ENCODE data around the gene STIMATE.

- TF ChIP-seq, protein P1, sequence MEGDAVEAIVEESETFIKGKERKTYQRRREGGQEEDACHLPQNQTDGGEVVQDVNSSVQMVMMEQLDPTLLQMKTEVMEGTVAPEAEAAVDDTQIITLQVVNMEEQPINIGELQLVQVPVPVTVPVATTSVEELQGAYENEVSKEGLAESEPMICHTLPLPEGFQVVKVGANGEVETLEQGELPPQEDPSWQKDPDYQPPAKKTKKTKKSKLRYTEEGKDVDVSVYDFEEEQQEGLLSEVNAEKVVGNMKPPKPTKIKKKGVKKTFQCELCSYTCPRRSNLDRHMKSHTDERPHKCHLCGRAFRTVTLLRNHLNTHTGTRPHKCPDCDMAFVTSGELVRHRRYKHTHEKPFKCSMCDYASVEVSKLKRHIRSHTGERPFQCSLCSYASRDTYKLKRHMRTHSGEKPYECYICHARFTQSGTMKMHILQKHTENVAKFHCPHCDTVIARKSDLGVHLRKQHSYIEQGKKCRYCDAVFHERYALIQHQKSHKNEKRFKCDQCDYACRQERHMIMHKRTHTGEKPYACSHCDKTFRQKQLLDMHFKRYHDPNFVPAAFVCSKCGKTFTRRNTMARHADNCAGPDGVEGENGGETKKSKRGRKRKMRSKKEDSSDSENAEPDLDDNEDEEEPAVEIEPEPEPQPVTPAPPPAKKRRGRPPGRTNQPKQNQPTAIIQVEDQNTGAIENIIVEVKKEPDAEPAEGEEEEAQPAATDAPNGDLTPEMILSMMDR (IDR thresholded peaks at IDR 0.05), result no peak
- no peak for TF ChIP-seq POLR2A (IDR thresholded peaks at IDR 0.05)
Observed at GRCh38 chr3:52895418-52895817, 1.9 kb downstream of the STIMATE start.
